Suprapubic skin (tissue), 4 donors: ENCODE results near the gene SSRP1. TPM values are rescaled to one million over a fixed set of nuclear protein-coding genes. Genes with fewer than 3 reads are reported as not detected.

ENCODE experiments used
- DNase-seq, 2 donors: peaks; one replicate each; pipeline ENCODE4 v3.0.0-alpha.2; 2019; ENCODE audit warnings: low spot score in 2 of 2
- H3K27ac ChIP-seq: fragments of 200-600 bp; sonication (generic); one replicate; pipeline ENCODE4 v1.5.1; 2019
- H3K27me3 ChIP-seq: fragments of 200-600 bp; sonication (generic); one replicate; pipeline ENCODE4 v1.5.1; 2019
- H3K36me3 ChIP-seq: fragments of 200-600 bp; sonication (generic); one replicate; pipeline ENCODE4 v1.5.1; 2019
- H3K4me1 ChIP-seq: fragments of 200-600 bp; sonication (generic); one replicate; pipeline ENCODE4 v1.5.1; 2019
- H3K4me3 ChIP-seq: fragments of 200-600 bp; sonication (generic); one replicate; pipeline ENCODE4 v1.5.1; 2019; ENCODE audit warnings: mild to moderate bottlenecking
- H3K9me3 ChIP-seq: fragments of 200-600 bp; sonication (generic); one replicate; pipeline ENCODE4 v1.5.1; 2019
- CTCF ChIP-seq, 2 donors: fragments of 200-600 bp in 1 of 2; fragments of 450-650 bp in 1 of 2; sonication (generic) in 1 of 2; IDR thresholded peaks; one replicate each; pipeline ENCODE4 v1.5.1; 2016 to 2019; ENCODE audit warnings: antibody characterized with exemption in 2 of 2, mild to moderate bottlenecking in 1 of 2, moderate library complexity in 1 of 2
- EP300 ChIP-seq: sonication (generic); formaldehyde crosslinking; IDR thresholded peaks from one replicate; pipeline ENCODE4 v1.6.1; 2017; ENCODE audit warnings: antibody characterized with exemption
- POLR2A ChIP-seq, 2 donors: fragments of 450-650 bp; IDR thresholded peaks; one replicate each; pipeline ENCODE4 v1.6.1; 2017; ENCODE audit warnings: antibody characterized with exemption in 2 of 2, mild to moderate bottlenecking in 2 of 2, moderate library complexity in 2 of 2
- POLR2AphosphoS5 ChIP-seq, 3 donors: sonication (generic); formaldehyde crosslinking; IDR thresholded peaks; one replicate each; pipeline ENCODE4 v1.6.1; 2017; ENCODE audit warnings: antibody characterized with exemption in 3 of 3
- WGBS: methylation state at CpG from one replicate; pipeline ENCODE4 v1.1.5; 2018; 5-methylcytosine and 5-hydroxymethylcytosine counted together
- total RNA-seq, 4 donors: library from RNA; depleted of rRNA; stranded (reverse); fragments of >200 nt; gene quantifications; one replicate each; pipeline ENCODE4 v1.1.0, GENCODE V29; 2016

Gene SSRP1
- total RNA-seq, 4 donors from 2014 or later, result 59.9 to 96.5 (median 67.9) TPM

- peak; percentile 64 to 77 for DNase-seq
- H3K9me3 ChIP-seq, result no peaks in the 10 kb centered on the region
- peak overlapping the region; percentile 2 for H3K4me3 ChIP-seq
- TF ChIP-seq EP300 (no peak), POLR2A (IDR thresholded peaks at IDR 0.05) (no peak), CTCF (IDR thresholded peaks at IDR 0.05) (no peak), POLR2AphosphoS5 (IDR thresholded peaks at IDR 0.05) (no peak)
- 53% methylated on average over 9 of the region's 9 CpGs for WGBS
- H3K27me3 ChIP-seq, result no peaks in the 10 kb centered on the region
- peak overlapping the region; percentile 46 for H3K27ac ChIP-seq
- peaks cover 28% of the 10 kb centered on the region for H3K36me3 ChIP-seq
- H3K4me1 ChIP-seq, result peaks cover 91% of the 10 kb centered on the region
Measured at GRCh38 chr11:57306940-57307565, 28.6 kb downstream of the SSRP1 start.

- H3K27ac ChIP-seq, result peak overlapping the region; percentile 46
- TF ChIP-seq EP300 (no peak), POLR2A (IDR thresholded peaks at IDR 0.05) (no peak), POLR2AphosphoS5 (IDR thresholded peaks at IDR 0.05) (no peak), CTCF (IDR thresholded peaks at IDR 0.05) (no peak)
- 60% methylated on average over 15 of the region's 15 CpGs for WGBS
- no peak for DNase-seq
- peaks cover 84% of the 10 kb centered on the region for H3K4me1 ChIP-seq
- peak overlapping the region; percentile 2 for H3K4me3 ChIP-seq
- H3K9me3 ChIP-seq, result no peaks in the 10 kb centered on the region
- peaks cover 35% of the 10 kb centered on the region for H3K36me3 ChIP-seq
- no peaks in the 10 kb centered on the region for H3K27me3 ChIP-seq
Measured at GRCh38 chr11:57306161-57306876, 29.4 kb downstream of the SSRP1 start.

GRCh38 chr11:57305523-57305922 is 30.2 kb downstream of the SSRP1 start:
- Histone ChIP-seq H3K27ac (no peak overlapping the region), H3K27me3 (no peaks in the 10 kb centered on the region), H3K4me1 (peaks cover 76% of the 10 kb centered on the region), H3K4me3 (no peak overlapping the region), H3K9me3 (no peaks in the 10 kb centered on the region), H3K36me3 (peaks cover 43% of the 10 kb centered on the region)
- DNase-seq, result no peak
- TF ChIP-seq CTCF (IDR thresholded peaks at IDR 0.05) (no peak), POLR2AphosphoS5 (IDR thresholded peaks at IDR 0.05) (no peak), POLR2A (IDR thresholded peaks at IDR 0.05) (no peak), EP300 (no peak)
- 79% methylated on average over 8 of the region's 8 CpGs for WGBS

- WGBS, result 43% methylated on average over 8 of the region's 8 CpGs
- peak overlapping the region; percentile 4 for H3K4me3 ChIP-seq
- no peak for TF ChIP-seq POLR2AphosphoS5 (IDR thresholded peaks at IDR 0.05)
- no peak for TF ChIP-seq CTCF (IDR thresholded peaks at IDR 0.05)
- TF ChIP-seq POLR2A (IDR thresholded peaks at IDR 0.05), result no peak
- TF ChIP-seq EP300, result no peak
- DNase-seq, result peak; percentile 75 to 79
- H3K27ac ChIP-seq, result peak overlapping the region; percentile 55
- H3K36me3 ChIP-seq, result peaks cover 50% of the 10 kb centered on the region
- H3K27me3 ChIP-seq, result no peaks in the 10 kb centered on the region
- peaks cover 61% of the 10 kb centered on the region for H3K4me1 ChIP-seq
- no peaks in the 10 kb centered on the region for H3K9me3 ChIP-seq
Measured at GRCh38 chr11:57303990-57304579, 31.6 kb downstream of the SSRP1 start.
